Neural crest cell (in vitro differentiated cells): ENCODE results near the gene NPLOC4. TPM values are rescaled to one million over a fixed set of nuclear protein-coding genes. Genes with fewer than 3 reads are reported as not detected.

Experiments
- DNase-seq: peaks from one replicate; pipeline ENCODE4 v3.0.0; 2021; ENCODE audit warnings: low read depth, mixed read lengths, low spot score
- H3K27ac Mint-ChIP-seq: one replicate; pipeline ENCODE4 v1.8.0; 2021; ENCODE audit warnings: mild to moderate bottlenecking, mixed read lengths; ENCODE audit not compliant: unreplicated experiment
- H3K27me3 Mint-ChIP-seq: 2 replicates; pipeline ENCODE4 v1.8.0; 2021; ENCODE audit warnings: low read depth, mild to moderate bottlenecking, mixed read lengths
- H3K36me3 Mint-ChIP-seq: 2 replicates; pipeline ENCODE4 v1.8.0; 2021; ENCODE audit warnings: low read depth, mild to moderate bottlenecking, mixed read lengths
- H3K4me1 Mint-ChIP-seq: 2 replicates; pipeline ENCODE4 v1.8.0; 2021; ENCODE audit warnings: mixed read lengths
- H3K4me3 Mint-ChIP-seq: one replicate; pipeline ENCODE4 v1.8.0; 2021; ENCODE audit warnings: mild to moderate bottlenecking, mixed read lengths
- H3K9me3 Mint-ChIP-seq: 2 replicates; pipeline ENCODE4 v1.8.0; 2021; ENCODE audit warnings: mixed read lengths
- CTCF ChIP-seq: fragments of 200-600 bp; sonication (generic); conservative IDR thresholded peaks from 2 replicates; pipeline ENCODE4 v1.5.0; 2021; ENCODE audit warnings: antibody characterized with exemption, mild to moderate bottlenecking
- total RNA-seq: library from RNA; stranded (reverse); gene quantifications from 2 replicates; pipeline ENCODE4 v1.2.1, GENCODE V29; 2021

Gene NPLOC4
- total RNA-seq, 1 donor from 2014 or later, result 97.7 TPM

- no peak for TF ChIP-seq CTCF
- H3K27me3 Mint-ChIP-seq, result no peaks in the 10 kb centered on the region
- DNase-seq, result no peak
- H3K36me3 Mint-ChIP-seq, result peaks cover 2% of the 10 kb centered on the region
- H3K9me3 Mint-ChIP-seq, result no peaks in the 10 kb centered on the region
- H3K27ac Mint-ChIP-seq, result peak overlapping the region; percentile 86
- H3K4me3 Mint-ChIP-seq, result peak overlapping the region; percentile 94
- peaks cover 24% of the 10 kb centered on the region for H3K4me1 Mint-ChIP-seq
Measured at GRCh38 chr17:81683208-81683583, 46.3 kb upstream of the NPLOC4 start.

- no peak for DNase-seq
- no peak for TF ChIP-seq CTCF
- no peaks in the 10 kb centered on the region for H3K9me3 Mint-ChIP-seq
- H3K4me1 Mint-ChIP-seq, result peaks cover 24% of the 10 kb centered on the region
- H3K36me3 Mint-ChIP-seq, result peaks cover 2% of the 10 kb centered on the region
- H3K27me3 Mint-ChIP-seq, result no peaks in the 10 kb centered on the region
- H3K4me3 Mint-ChIP-seq, result peak overlapping the region; percentile 94
- H3K27ac Mint-ChIP-seq, result peak overlapping the region; percentile 86
Measured at GRCh38 chr17:81682565-81683207, 45.8 kb upstream of the NPLOC4 start.

- Mint-ChIP-seq H3K27me3 (no peaks in the 10 kb centered on the region), H3K36me3 (peaks cover 2% of the 10 kb centered on the region), H3K4me1 (peaks cover 25% of the 10 kb centered on the region), H3K27ac (no peak overlapping the region), H3K9me3 (no peaks in the 10 kb centered on the region), H3K4me3 (peak overlapping the region; percentile 61)
- no peak for DNase-seq
- no peak for TF ChIP-seq CTCF
Measured at GRCh38 chr17:81681672-81682071, 44.8 kb upstream of the NPLOC4 start.

- Mint-ChIP-seq H3K27ac (no peak overlapping the region), H3K4me1 (peaks cover 34% of the 10 kb centered on the region), H3K4me3 (peak overlapping the region; percentile 32), H3K36me3 (peaks cover 5% of the 10 kb centered on the region), H3K9me3 (no peaks in the 10 kb centered on the region), H3K27me3 (no peaks in the 10 kb centered on the region)
- TF ChIP-seq CTCF, result no peak
- no peak for DNase-seq
Measured at GRCh38 chr17:81680150-81680549, 43.2 kb upstream of the NPLOC4 start.

- H3K4me1 Mint-ChIP-seq, result peaks cover 15% of the 10 kb centered on the region
- H3K4me3 Mint-ChIP-seq, result no peak overlapping the region
- no peak for TF ChIP-seq CTCF
- peaks cover 5% of the 10 kb centered on the region for H3K36me3 Mint-ChIP-seq
- H3K27ac Mint-ChIP-seq, result no peak overlapping the region
- no peak for DNase-seq
- no peaks in the 10 kb centered on the region for H3K27me3 Mint-ChIP-seq
- H3K9me3 Mint-ChIP-seq, result no peaks in the 10 kb centered on the region
Measured at GRCh38 chr17:81676906-81677305, 40.0 kb upstream of the NPLOC4 start.
